ENCODE data around the gene PCYT2.

DNA sequence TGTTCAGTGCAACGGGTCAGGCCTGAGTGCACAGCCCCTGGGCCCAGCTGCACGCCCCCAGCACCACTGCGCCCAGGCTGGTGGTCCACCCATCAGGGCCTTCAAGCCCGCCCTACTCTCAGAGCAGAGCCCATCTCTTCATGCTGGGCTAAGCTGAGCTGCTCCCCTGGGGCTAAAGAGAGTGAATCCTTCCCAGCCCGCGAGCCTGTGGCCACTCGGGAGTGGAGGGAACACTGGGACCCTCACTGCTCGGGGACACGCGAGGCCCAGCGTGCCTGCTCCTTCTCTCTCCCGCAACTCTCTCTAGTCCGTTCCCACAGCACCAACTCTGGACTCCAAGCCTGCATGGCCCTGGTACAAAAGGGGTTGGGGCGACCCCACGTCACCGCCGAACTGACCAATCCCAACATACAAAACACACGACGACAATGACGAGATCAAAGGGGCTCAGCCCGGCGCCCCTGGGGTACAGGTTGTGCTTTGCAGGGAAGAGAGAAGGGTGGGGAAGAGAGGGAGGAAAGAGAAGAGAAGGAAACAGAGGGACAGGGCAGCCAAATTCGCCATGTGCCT is 10.9 kb upstream of the PCYT2 start:
- TF ChIP-seq, protein P1, sequence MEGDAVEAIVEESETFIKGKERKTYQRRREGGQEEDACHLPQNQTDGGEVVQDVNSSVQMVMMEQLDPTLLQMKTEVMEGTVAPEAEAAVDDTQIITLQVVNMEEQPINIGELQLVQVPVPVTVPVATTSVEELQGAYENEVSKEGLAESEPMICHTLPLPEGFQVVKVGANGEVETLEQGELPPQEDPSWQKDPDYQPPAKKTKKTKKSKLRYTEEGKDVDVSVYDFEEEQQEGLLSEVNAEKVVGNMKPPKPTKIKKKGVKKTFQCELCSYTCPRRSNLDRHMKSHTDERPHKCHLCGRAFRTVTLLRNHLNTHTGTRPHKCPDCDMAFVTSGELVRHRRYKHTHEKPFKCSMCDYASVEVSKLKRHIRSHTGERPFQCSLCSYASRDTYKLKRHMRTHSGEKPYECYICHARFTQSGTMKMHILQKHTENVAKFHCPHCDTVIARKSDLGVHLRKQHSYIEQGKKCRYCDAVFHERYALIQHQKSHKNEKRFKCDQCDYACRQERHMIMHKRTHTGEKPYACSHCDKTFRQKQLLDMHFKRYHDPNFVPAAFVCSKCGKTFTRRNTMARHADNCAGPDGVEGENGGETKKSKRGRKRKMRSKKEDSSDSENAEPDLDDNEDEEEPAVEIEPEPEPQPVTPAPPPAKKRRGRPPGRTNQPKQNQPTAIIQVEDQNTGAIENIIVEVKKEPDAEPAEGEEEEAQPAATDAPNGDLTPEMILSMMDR (conservative IDR thresholded peaks at IDR 0.05), result no peak
- no peak for TF ChIP-seq ZFX (IDR thresholded peaks at IDR 0.05)
